HepG2 (cell line): ENCODE data around the gene CTIF. TPM values are rescaled to one million over a fixed set of nuclear protein-coding genes. Genes with fewer than 3 reads are reported as not detected.

Experiments
- BCLAF1 ChIP-seq: fragments of 450-650 bp; IDR thresholded peaks from 2 replicates; pipeline ENCODE4 v1.6.1; 2017; ENCODE audit warnings: mild to moderate bottlenecking
- BRD4 ChIP-seq: sonication (generic); formaldehyde crosslinking; IDR thresholded peaks from 2 replicates; pipeline ENCODE4 v1.4.0; 2020; ENCODE audit warnings: missing genetic modification reagents
- CBX2 ChIP-seq, 2 experiments: fragments of 200-600 bp in 1 of 2; sonication (generic); formaldehyde crosslinking in 1 of 2; IDR thresholded peaks; 2 replicates each; pipeline versions ENCODE4 v1.7.0 to v1.8.1; 2018 to 2022; ENCODE audit warnings: low read depth in 2 of 2, low read length in 1 of 2, mild to moderate bottlenecking in 1 of 2, missing genetic modification reagents in 1 of 2
- CHD2 ChIP-seq: IDR thresholded peaks from 2 replicates; pipeline ENCODE4 v1.6.1; 2011; ENCODE audit warnings: low read depth, low read length, improper control_type of control experiment
- DR1 ChIP-seq: sonication (generic); formaldehyde crosslinking; IDR thresholded peaks from 2 replicates; pipeline ENCODE4 v1.8.0; 2021; ENCODE audit warnings: mild to moderate bottlenecking, missing genetic modification reagents, inconsistent platforms
- ETV5 ChIP-seq: IDR thresholded peaks from 2 replicates; pipeline ENCODE4 v1.6.1; 2018; ENCODE audit warnings: missing biosample characterization, missing genetic modification reagents, inconsistent platforms, borderline replicate concordance
- GABPB1 ChIP-seq: IDR thresholded peaks from 2 replicates; pipeline ENCODE4 v1.6.1; 2016; ENCODE audit warnings: mild to moderate bottlenecking, missing genetic modification reagents, moderate library complexity, missing compliant biosample characterization
- HMGA1 ChIP-seq: sonication (generic); formaldehyde crosslinking; conservative IDR thresholded peaks from 2 replicates; pipeline ENCODE4 v1.4.0; 2020; ENCODE audit warnings: missing genetic modification reagents
- KLF16 ChIP-seq, 2 experiments: sonication (generic) in 1 of 2; formaldehyde crosslinking in 1 of 2; IDR thresholded peaks; 2 replicates each; pipeline versions ENCODE4 v1.6.1 to v1.8.0; 2016 to 2023; ENCODE audit warnings: missing genetic modification reagents in 2 of 2, missing compliant biosample characterization in 1 of 2
- MAX ChIP-seq: IDR thresholded peaks from 2 replicates; pipeline ENCODE4 v1.6.1; 2012; ENCODE audit warnings: inconsistent platforms
- MNT ChIP-seq: fragments of 450-650 bp; IDR thresholded peaks from 2 replicates; pipeline ENCODE4 v1.6.1; 2016
- MXD4 ChIP-seq: IDR thresholded peaks from 2 replicates; pipeline ENCODE4 v1.6.1; 2016; ENCODE audit warnings: mild to moderate bottlenecking, missing biosample characterization, missing genetic modification reagents
- RBM22 ChIP-seq: fragments of 200-400 bp; formaldehyde crosslinking; optimal IDR thresholded peaks from 2 replicates; pipeline ENCODE3; 2017; ENCODE audit warnings: mild to moderate bottlenecking, low read length, moderate library complexity
- REXO4 ChIP-seq: sonication (generic); formaldehyde crosslinking; IDR thresholded peaks from 2 replicates; pipeline ENCODE4 v1.8.0; 2022; ENCODE audit warnings: missing genetic modification reagents, mild to moderate bottlenecking, borderline replicate concordance
- TOE1 ChIP-seq: sonication (generic); formaldehyde crosslinking; IDR thresholded peaks from 2 replicates; pipeline ENCODE4 v1.4.0; 2020; ENCODE audit warnings: mild to moderate bottlenecking, missing genetic modification reagents
- TRIM24 ChIP-seq: sonication (generic); formaldehyde crosslinking; IDR thresholded peaks from 2 replicates; pipeline ENCODE4 v1.8.0; 2022; ENCODE audit warnings: mild to moderate bottlenecking, missing genetic modification reagents
- YEATS4 ChIP-seq: sonication (generic); formaldehyde crosslinking; IDR thresholded peaks from 2 replicates; pipeline ENCODE4 v1.4.0; 2020; ENCODE audit warnings: missing genetic modification reagents, borderline replicate concordance
- ZBTB8A ChIP-seq: sonication (generic); formaldehyde crosslinking; IDR thresholded peaks from 2 replicates; pipeline ENCODE4 v1.4.0; 2020; ENCODE audit warnings: mild to moderate bottlenecking, low read depth, missing genetic modification reagents, borderline replicate concordance
- ZFY ChIP-seq: sonication (generic); formaldehyde crosslinking; IDR thresholded peaks from 2 replicates; pipeline ENCODE4 v1.4.0; 2020; ENCODE audit warnings: missing genetic modification reagents
- ZNF224 ChIP-seq: sonication (generic); formaldehyde crosslinking; IDR thresholded peaks from 2 replicates; pipeline ENCODE4 v1.5.0; 2020; ENCODE audit warnings: mild to moderate bottlenecking, missing genetic modification reagents
- ZNF235 ChIP-seq: sonication (generic); formaldehyde crosslinking; IDR thresholded peaks from 2 replicates; pipeline ENCODE4 v1.8.1; 2023; ENCODE audit warnings: mild to moderate bottlenecking, missing genetic modification reagents, borderline replicate concordance
- ZNF446 ChIP-seq: sonication (generic); formaldehyde crosslinking; IDR thresholded peaks from 2 replicates; pipeline ENCODE4 v1.5.0; 2020; ENCODE audit warnings: mild to moderate bottlenecking, missing genetic modification reagents
- ZNF512 ChIP-seq: sonication (generic); formaldehyde crosslinking; IDR thresholded peaks from 2 replicates; pipeline ENCODE4 v1.4.0; 2020; ENCODE audit warnings: mild to moderate bottlenecking, missing genetic modification reagents
- ZNF563 ChIP-seq: sonication (generic); formaldehyde crosslinking; IDR thresholded peaks from 2 replicates; pipeline ENCODE4 v1.8.0; 2022; ENCODE audit warnings: mild to moderate bottlenecking, moderate library complexity, missing genetic modification reagents
- ZNF891 ChIP-seq: sonication (generic); formaldehyde crosslinking; IDR thresholded peaks from 2 replicates; pipeline ENCODE4 v1.5.0; 2020; ENCODE audit warnings: mild to moderate bottlenecking, missing genetic modification reagents
- polyA plus RNA-seq, 8 experiments: library from polyadenylated mRNA; depleted of rRNA in 3 of 8; stranded (reverse) in 7 of 8; unstranded in 1 of 8; fragments of >200 nt; fragmentation: Illumina TruSeq in 4 of 8; extraction: Trizol in 4 of 8; gene quantifications; 2 replicates each; pipeline versions ENCODE4 v1.2.1 to v1.2.3, GENCODE V29; 2011 to 2016; ENCODE audit warnings: low read depth in 4 of 8, missing spikeins in 1 of 8, mixed read lengths in 1 of 8; ENCODE audit not compliant: insufficient read depth in 1 of 8
- total RNA-seq, 5 experiments: library from RNA; depleted of rRNA; stranded (reverse); fragments of >200 nt; fragmentation: Illumina TruSeq; extraction: Trizol; gene quantifications; 2 replicates each; pipeline ENCODE4 v1.2.3, GENCODE V29; 2016; ENCODE audit warnings: low read depth in 1 of 5

Gene CTIF
- total and polyA plus RNA-seq, 2 of the 13 experiments (the other 11 are each of a cell fraction or from before 2014, with no cell fraction given), result 18.2 to 28.0 TPM

GRCh38 chr18:48541026-48541746 lies 2.4 kb downstream of the CTIF start (continued):
- no peak for TF ChIP-seq BCLAF1
- TF ChIP-seq MNT, result no peak
- 0 out of 2 replicates have a peak, but pooled peaks have one; percentile 17 for TF ChIP-seq BRD4 (CRISPR knock-in tag)
- no peak; the same call in 1 of the 2 replicates for TF ChIP-seq DR1 (CRISPR knock-in tag)
- TF ChIP-seq TOE1 (CRISPR knock-in tag), result no peak
- peak; percentile 87 for TF ChIP-seq YEATS4 (CRISPR knock-in tag)
- TF ChIP-seq GABPB1 (CRISPR knock-in tag), result peak; percentile 41; the same call in 1 of the 2 replicates
- no peak for TF ChIP-seq ZNF512 (CRISPR knock-in tag)
- TF ChIP-seq ZNF563 (CRISPR knock-in tag), result no peak; the same call in 1 of the 2 replicates
- no peak; a peak in 2 of 4 replicates for TF ChIP-seq KLF16 (CRISPR knock-in tag; IDR thresholded peaks at IDR 0.05)
- TF ChIP-seq ZNF235 (CRISPR knock-in tag), result 0 out of 2 replicates have a peak, but pooled peaks have one; percentile 34
- TF ChIP-seq HMGA1, result no peak
- TF ChIP-seq ZNF891, result peak; percentile 59; the same call in 1 of the 2 replicates
- TF ChIP-seq MXD4 (CRISPR knock-in tag), result no peak
- peak; percentile 72 for TF ChIP-seq ZFY (CRISPR knock-in tag)
- no peak for TF ChIP-seq CHD2
- no peak; the same call in 1 of the 2 replicates for TF ChIP-seq MAX
- no peak for TF ChIP-seq ZBTB8A (CRISPR knock-in tag)
- TF ChIP-seq ZNF446, result no peak
- TF ChIP-seq RBM22, result no peak
- TF ChIP-seq CBX2 (IDR thresholded peaks at IDR 0.05; ENCODE audit: low read depth, low read length), result no peak
- TF ChIP-seq CBX2 (CRISPR knock-in tag; IDR thresholded peaks at IDR 0.05; ENCODE audit: low read depth), result no peak
- no peak for TF ChIP-seq ETV5 (CRISPR knock-in tag)
- no peak for TF ChIP-seq TRIM24 (CRISPR knock-in tag)
- no peak for TF ChIP-seq REXO4 (CRISPR knock-in tag)
- TF ChIP-seq ZNF224 (CRISPR knock-in tag), result no peak
